Heart right ventricle (tissue), 16 donors: ENCODE measurements around the gene ZNF423. TPM values are rescaled to one million over a fixed set of nuclear protein-coding genes. Genes with fewer than 3 reads are reported as not detected.

Source experiments
- ATAC-seq, 8 donors: fragments of 200-7000 bp; cut with Tn5 transposase; one replicate each; pipeline ENCODE4 v1.9.1; 2020; ENCODE audit warnings: mild to moderate bottlenecking in 8 of 8, moderate library complexity in 8 of 8, moderate number of reproducible peaks in 1 of 8
- DNase-seq, 2 donors: peaks; one replicate each; pipeline ENCODE4 v3.0.0-alpha.2; 2020
- H3K27ac ChIP-seq, 10 donors: fragments of 200-600 bp; sonication (generic) in 2 of 10; one replicate each; pipeline versions ENCODE4 v1.5.0 to v1.8.0; 2020 to 2022; ENCODE audit warnings: mild to moderate bottlenecking in 3 of 10
- H3K27me3 ChIP-seq, 7 donors: fragments of 200-600 bp; one replicate each; pipeline ENCODE4 v1.8.0; 2021 to 2022; ENCODE audit warnings: mild to moderate bottlenecking in 2 of 7
- H3K36me3 ChIP-seq, 9 donors: fragments of 200-600 bp; sonication (generic) in 1 of 9; one replicate each; pipeline versions ENCODE4 v1.5.0 to v1.8.0; 2020 to 2022; ENCODE audit warnings: mild to moderate bottlenecking in 2 of 9
- H3K4me1 ChIP-seq, 9 donors: fragments of 200-600 bp; sonication (generic) in 1 of 9; one replicate each; pipeline versions ENCODE4 v1.5.0 to v1.8.0; 2020 to 2022; ENCODE audit warnings: mild to moderate bottlenecking in 4 of 9
- H3K4me3 ChIP-seq, 10 donors: fragments of 200-600 bp; sonication (generic) in 2 of 10; one replicate each; pipeline versions ENCODE4 v1.5.0 to v1.8.0; 2020 to 2022; ENCODE audit warnings: mild to moderate bottlenecking in 7 of 10, moderate library complexity in 2 of 10
- H3K9me3 ChIP-seq, 11 donors: fragments of 200-600 bp in 10 of 11; sonication (generic) in 2 of 11; one replicate each; pipeline versions ENCODE4 v1.5.0 to v1.8.0; 2013 to 2022; ENCODE audit warnings: mild to moderate bottlenecking in 2 of 11, control low read depth in 1 of 11, moderate library complexity in 1 of 11
- CTCF ChIP-seq, 9 donors: fragments of 200-600 bp; sonication (generic) in 2 of 9; IDR thresholded peaks; one replicate each; pipeline versions ENCODE4 v1.5.0 to v1.8.0; 2021 to 2022; ENCODE audit warnings: antibody characterized with exemption in 9 of 9, mild to moderate bottlenecking in 5 of 9, moderate library complexity in 1 of 9
- WGBS, 2 donors: extraction: QIAGEN DNeasy Blood & Tissue Kit; methylation state at CpG; one replicate each; pipeline ENCODE4 v1.1.7; 2013; ENCODE audit warnings: inconsistent platforms in 1 of 2; 5-methylcytosine and 5-hydroxymethylcytosine counted together
- intact Hi-C, 10 donors: fragments of 100-400 bp; cut with DNase I; formaldehyde crosslinking; loops; one replicate each; pipeline versions ENCODE4 v1.11.1 to v1.14.2; 2022
- polyA plus RNA-seq, 2 donors: library from polyadenylated mRNA; stranded (reverse); fragments of 200-250 nt; gene quantifications; one replicate each; pipeline ENCODE4 v1.2.3, GENCODE V29; 2013
- total RNA-seq, 10 donors: library from RNA; stranded (reverse); fragmentation: NEBNext Ultra II Directional in 3 of 10; extraction: Animal tissue kit (Norgen Biotek cat#: 25700) in 3 of 10; gene quantifications; one replicate each; pipeline versions ENCODE4 v1.2.1 to v1.2.4, GENCODE V29; 2021 to 2023
- donor health status: Arrhythmogenic right ventricular cardiomyopathy.
- donor health status: ischemic (EF 13 %, LVEDD 7.1; RV severe dilation, severe dysfunction).
- donor health status: healthy with polysubstance abuse.
- donor health status: DM: no; HTN: yes; CAD: no.
- donor health status: DM: no; HTN: no; CAD: no.
- donor health status: ischemic (EF 25% LVEDD 6.9; RV normal size, moderate dysfunction).
- donor health status: ischemic (EF 25% LVEDD 5.7; RV mildly dilated, moderate dysfunction).
- donor health status: healthy.
- donor health status: DM: yes; HTN: yes; CAD: no.
- donor health status: Ischemic cardiomyopathy.
- donor health status: ischemic (EF 35%, LVEDD 5.7; RV mildly dilated, moderate dysfunction).
- donor health status: nonischemic (EF 11% LVEDD 7.7; RV severe dilation, severe dysfunction).
- donor health status: DM: yes; HTN: yes; CAD: no.
- donor health status: PGD.
- donor health status: ischemic (EF 29% LVEDD 5.4; RV normal size, mild dysfunction).
- donor health status: nonischemic (EF 23%, LVEDD 6.1; RV moderate dilation, normal function).

Gene ZNF423
- total and polyA plus RNA-seq, 12 donors = 2.6 to 10.6 (median 7.0) TPM

DNA sequence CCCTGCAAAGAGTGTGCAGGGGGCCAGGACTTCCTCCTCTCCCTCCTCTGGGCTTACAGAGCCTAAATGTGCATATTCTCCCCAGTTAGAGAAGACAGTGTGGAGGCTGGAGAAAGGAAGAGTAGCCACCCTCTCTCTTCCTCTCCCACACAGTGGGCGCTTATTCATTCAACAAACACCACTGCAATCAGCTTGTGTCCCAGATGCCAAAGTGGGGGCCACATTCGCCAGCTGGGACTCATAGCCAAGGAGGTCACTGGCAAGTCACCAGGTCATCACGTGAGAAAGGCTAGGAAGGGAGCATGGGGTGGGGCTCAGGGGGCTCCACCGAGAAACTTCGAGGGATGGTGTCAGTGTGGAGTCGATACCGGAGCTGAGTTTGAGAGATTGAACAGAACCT, 45.0 kb upstream of the ZNF423 start:
- intact Hi-C loops = no loop called here
- H3K4me3 ChIP-seq = no peak overlapping the region
- no peak for DNase-seq
- no peak for TF ChIP-seq CTCF (IDR thresholded peaks at IDR 0.05)
- H3K27ac ChIP-seq = no peak overlapping the region
- WGBS, 2 donors = 80 to 84% methylated on average over 7 of the region's 7 CpGs
- ATAC-seq = no peak
- H3K36me3 ChIP-seq = no peaks in the 10 kb centered on the region
- no peaks in the 10 kb centered on the region for H3K9me3 ChIP-seq
- peaks cover 0 to 11% (median 9%) of the 10 kb centered on the region in 7 donors for H3K27me3 ChIP-seq
- H3K4me1 ChIP-seq = no peaks in the 10 kb centered on the region

DNA sequence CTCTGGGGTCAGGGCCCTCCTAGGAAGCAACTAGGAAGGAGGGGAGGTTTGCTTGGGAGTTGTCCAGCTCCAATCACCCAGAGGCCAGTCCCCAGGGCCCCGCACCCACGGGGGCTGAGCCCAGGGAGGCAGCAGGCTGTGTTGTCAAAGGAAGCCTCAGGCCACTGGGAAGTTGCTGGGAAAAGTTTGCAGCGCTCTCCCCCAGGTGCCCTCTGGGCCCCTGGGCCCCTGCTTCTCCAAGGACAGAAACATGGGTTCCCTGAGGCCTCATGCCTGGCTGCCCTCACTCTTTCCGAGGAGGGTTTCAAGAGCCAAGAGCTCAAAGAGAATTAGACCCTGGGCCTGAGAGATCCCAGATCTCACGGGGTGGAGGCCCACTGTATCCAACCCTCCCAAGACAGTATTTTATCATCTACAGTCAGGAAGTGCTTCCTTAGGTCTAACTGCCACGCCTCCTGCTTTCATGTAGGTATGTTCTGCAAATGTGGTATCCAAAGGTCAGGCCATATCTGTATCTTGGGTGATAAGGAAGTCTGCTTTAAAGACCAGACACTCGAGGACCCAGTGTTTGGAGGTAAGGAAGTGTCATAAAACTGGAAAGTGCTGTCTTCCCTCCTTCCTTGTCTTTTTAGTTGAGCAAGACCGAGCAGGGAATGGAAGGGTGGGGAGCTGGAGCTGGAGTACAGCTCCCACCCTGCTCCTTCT, 44.2 kb upstream of the ZNF423 start:
- H3K27ac ChIP-seq = no peak overlapping the region
- no peak for DNase-seq
- H3K9me3 ChIP-seq = no peaks in the 10 kb centered on the region
- peaks cover 0 to 16% (median 12%) of the 10 kb centered on the region in 7 donors for H3K27me3 ChIP-seq
- ATAC-seq = no peak
- H3K4me3 ChIP-seq = no peak overlapping the region
- intact Hi-C loops = no loop called here
- no peaks in the 10 kb centered on the region for H3K36me3 ChIP-seq
- no peaks in the 10 kb centered on the region for H3K4me1 ChIP-seq
- 71 to 77% methylated on average over 8 of the region's 8 CpGs for WGBS, 2 donors
- TF ChIP-seq CTCF (IDR thresholded peaks at IDR 0.05) = no peak

- no peaks in the 10 kb centered on the region for H3K9me3 ChIP-seq
- no peak for TF ChIP-seq CTCF (IDR thresholded peaks at IDR 0.05)
- no peak for ATAC-seq
Observed at GRCh38 chr16:49896447-49896964, 40.6 kb upstream of the ZNF423 start.

DNA sequence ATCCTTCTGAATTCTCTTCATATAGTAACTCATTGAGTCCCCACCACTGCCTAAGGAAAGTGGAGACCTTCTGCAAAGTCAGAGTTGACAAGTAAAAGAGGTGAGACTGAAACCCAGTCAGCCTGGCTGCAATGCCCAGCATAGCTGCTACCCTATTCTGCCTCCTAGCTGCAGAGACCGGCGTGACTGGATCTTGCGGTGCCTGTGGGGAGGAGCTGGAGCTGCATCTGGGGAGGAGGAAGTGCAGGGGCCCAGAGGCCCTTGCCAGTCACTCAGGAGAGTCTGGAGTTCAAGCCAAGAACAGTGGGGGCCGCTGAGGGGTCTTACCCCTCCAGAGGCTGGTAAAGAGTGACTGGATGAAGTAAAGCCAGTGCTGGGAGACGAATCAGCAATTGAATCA, 35.0 kb upstream of the ZNF423 start:
- no peak for DNase-seq
- intact Hi-C loops = no loop called here
- WGBS, 2 donors = 37 to 42% methylated on average over 5 of the region's 5 CpGs

More at GRCh38 chr16:49896447-49896964, 40.6 kb upstream of the ZNF423 start:
- 88 to 91% methylated on average over 12 of the region's 12 CpGs for WGBS, 2 donors
- Histone ChIP-seq H3K4me1 (no peaks in the 10 kb centered on the region), H3K27ac (no peak overlapping the region), H3K36me3 (no peaks in the 10 kb centered on the region), H3K4me3 (no peak overlapping the region), H3K27me3 (peaks cover 0 to 26% (median 15%) of the 10 kb centered on the region in 7 donors)
- intact Hi-C loops = no loop called here
- no peak for DNase-seq

More for the DNA sequence above, 35.0 kb upstream of the ZNF423 start:
- peaks cover 0 to 7% (median 0%) of the 10 kb centered on the region in 11 donors for H3K9me3 ChIP-seq
- no peak for ATAC-seq
- H3K27ac ChIP-seq = no peak overlapping the region
- no peak overlapping the region for H3K4me3 ChIP-seq
- TF ChIP-seq CTCF (IDR thresholded peaks at IDR 0.05) = peak in 4 of 9 donors; percentile 9 to 38 (median 36)
- H3K36me3 ChIP-seq = no peaks in the 10 kb centered on the region
- H3K4me1 ChIP-seq = no peaks in the 10 kb centered on the region
- H3K27me3 ChIP-seq = peaks cover 0 to 44% (median 25%) of the 10 kb centered on the region in 7 donors
